Heart left ventricle (tissue), 16 donors: ENCODE results near the gene ZNF71. TPM values are rescaled to one million over a fixed set of nuclear protein-coding genes. Genes with fewer than 3 reads are reported as not detected.

ENCODE experiments used
- ATAC-seq, 4 donors: fragments of 200-7000 bp; cut with Tn5 transposase; one replicate each; pipeline ENCODE4 v1.9.1; 2020 to 2022; ENCODE audit warnings: moderate library complexity in 4 of 4, mild to moderate bottlenecking in 3 of 4, moderate number of reproducible peaks in 1 of 4
- DNase-seq, 5 donors: peaks; one replicate each; pipeline ENCODE4 v3.0.0-alpha.2; 2020
- H3K27ac ChIP-seq, 12 donors: fragments of 200-600 bp; sonication (generic) in 4 of 12; one replicate each; pipeline versions ENCODE4 v1.5.0 to v1.8.0; 2016 to 2022; ENCODE audit warnings: mild to moderate bottlenecking in 2 of 12
- H3K27me3 ChIP-seq, 9 donors: fragments of 200-600 bp; sonication (generic) in 2 of 9; one replicate each; pipeline versions ENCODE4 v1.5.1 to v1.8.0; 2016 to 2022; ENCODE audit warnings: mild to moderate bottlenecking in 3 of 9
- H3K36me3 ChIP-seq, 9 donors: fragments of 200-600 bp; sonication (generic) in 2 of 9; one replicate each; pipeline versions ENCODE4 v1.5.0 to v1.8.0; 2018 to 2022; ENCODE audit warnings: mild to moderate bottlenecking in 2 of 9
- H3K4me1 ChIP-seq, 12 donors: fragments of 200-600 bp; sonication (generic) in 4 of 12; one replicate each; pipeline versions ENCODE4 v1.5.0 to v1.8.0; 2016 to 2022; ENCODE audit warnings: mild to moderate bottlenecking in 3 of 12
- H3K4me3 ChIP-seq, 12 donors: fragments of 200-600 bp; sonication (generic) in 4 of 12; one replicate each; pipeline versions ENCODE4 v1.5.0 to v1.8.0; 2017 to 2022; ENCODE audit warnings: mild to moderate bottlenecking in 9 of 12, moderate library complexity in 4 of 12
- H3K9me3 ChIP-seq, 12 donors: fragments of 200-600 bp; sonication (generic) in 4 of 12; one replicate each; pipeline versions ENCODE4 v1.5.0 to v1.8.0; 2016 to 2022; ENCODE audit warnings: mild to moderate bottlenecking in 1 of 12
- POLR2A ChIP-seq, 2 donors: fragments of 450-650 bp; IDR thresholded peaks; one replicate each; pipeline ENCODE4 v1.6.1; 2017; ENCODE audit warnings: antibody characterized with exemption in 2 of 2, mild to moderate bottlenecking in 2 of 2, moderate library complexity in 2 of 2
- WGBS, 4 donors: extraction: QIAGEN DNeasy Blood & Tissue Kit in 2 of 4; methylation state at CpG; one replicate each; pipeline versions ENCODE4 v1.1.5 to v1.1.7; 2013 to 2018; 5-methylcytosine and 5-hydroxymethylcytosine counted together
- intact Hi-C, 10 donors: fragments of 100-400 bp; cut with DNase I; formaldehyde crosslinking; loops; one replicate each; pipeline versions ENCODE4 v1.11.1 to v1.14.2; 2022
- polyA plus RNA-seq, 2 donors: library from polyadenylated mRNA; stranded (reverse); fragments of 200-250 nt; gene quantifications; one replicate each; pipeline ENCODE4 v1.2.3, GENCODE V29; 2013
- total RNA-seq, 9 donors: library from RNA; depleted of rRNA in 2 of 9; stranded (reverse); fragments of >200 nt in 2 of 9; fragmentation: NEBNext Ultra II Directional in 3 of 9; extraction: Animal tissue kit (Norgen Biotek cat#: 25700) in 3 of 9; gene quantifications; one replicate each; pipeline versions ENCODE4 v1.1.0 to v1.2.4, GENCODE V29; 2016 to 2023
- TF ChIP-seq, protein P1 (sequence below), 12 donors: fragments of 200-600 bp; sonication (generic) in 4 of 12; IDR thresholded peaks; one replicate each; pipeline versions ENCODE4 v1.5.0 to v1.8.0; 2018 to 2022; ENCODE audit warnings: antibody characterized with exemption in 12 of 12, mild to moderate bottlenecking in 5 of 12
- donor health status: ischemic (EF 13 %, LVEDD 7.1; RV severe dilation, severe dysfunction).
- donor health status: healthy with polysubstance abuse.
- donor health status: DM: no; HTN: yes; CAD: no.
- donor health status: DM: no; HTN: no; CAD: no.
- donor health status: ischemic (EF 25% LVEDD 6.9; RV normal size, moderate dysfunction).
- donor health status: ischemic (EF 25% LVEDD 5.7; RV mildly dilated, moderate dysfunction).
- donor health status: healthy.
- donor health status: DM: yes; HTN: yes; CAD: no.
- donor health status: ischemic (EF 35%, LVEDD 5.7; RV mildly dilated, moderate dysfunction).
- donor health status: nonischemic (EF 11% LVEDD 7.7; RV severe dilation, severe dysfunction).
- donor health status: DM: yes; HTN: yes; CAD: no.
- donor health status: PGD.
- donor health status: ischemic (EF 29% LVEDD 5.4; RV normal size, mild dysfunction).
- donor health status: nonischemic (EF 23%, LVEDD 6.1; RV moderate dilation, normal function).

Gene ZNF71
- total and polyA plus RNA-seq, 11 donors = 3.6 to 15.3 (median 7.1) TPM

DNA sequence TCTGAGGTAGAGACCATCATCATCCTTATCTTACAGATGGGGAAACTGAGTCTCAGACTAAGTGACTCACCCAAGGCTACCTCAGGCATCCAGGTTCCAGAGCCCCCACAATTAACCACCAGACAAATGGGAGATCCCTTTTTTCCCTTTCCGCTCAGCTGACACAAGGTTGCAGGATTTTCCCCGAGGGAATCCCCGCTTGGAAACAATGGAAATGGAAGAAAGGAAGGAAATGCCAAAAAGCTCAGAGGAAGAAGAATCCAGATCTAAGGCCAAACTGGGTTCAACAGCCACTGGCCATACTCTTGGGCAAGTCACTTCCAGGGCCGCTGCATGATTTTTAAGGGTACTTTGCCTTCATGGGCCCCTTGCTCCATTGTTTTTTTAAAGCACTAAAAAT is 1.6 kb downstream of the ZNF71 start:
- Histone ChIP-seq H3K27ac (peak overlapping the region in 8 of 12 donors; percentile 22 to 86 (median 43)), H3K4me1 (peaks cover 0 to 24% (median 8%) of the 10 kb centered on the region in 12 donors), H3K27me3 (no peaks in the 10 kb centered on the region), H3K4me3 (peak overlapping the region in 7 of 12 donors; percentile 65 to 100 (median 89)), H3K9me3 (peaks cover 0 to 38% (median 0%) of the 10 kb centered on the region in 12 donors), H3K36me3 (peaks cover 0 to 13% (median 5%) of the 10 kb centered on the region in 9 donors)
- 48 to 64% (median 57%) methylated on average over 4 of the region's 4 CpGs for WGBS, 4 donors
- ATAC-seq (peak in 1 of 4 donors; percentile 36), DNase-seq (no peak)
- no peak for TF ChIP-seq POLR2A (IDR thresholded peaks at IDR 0.05)
- TF ChIP-seq, protein P1, sequence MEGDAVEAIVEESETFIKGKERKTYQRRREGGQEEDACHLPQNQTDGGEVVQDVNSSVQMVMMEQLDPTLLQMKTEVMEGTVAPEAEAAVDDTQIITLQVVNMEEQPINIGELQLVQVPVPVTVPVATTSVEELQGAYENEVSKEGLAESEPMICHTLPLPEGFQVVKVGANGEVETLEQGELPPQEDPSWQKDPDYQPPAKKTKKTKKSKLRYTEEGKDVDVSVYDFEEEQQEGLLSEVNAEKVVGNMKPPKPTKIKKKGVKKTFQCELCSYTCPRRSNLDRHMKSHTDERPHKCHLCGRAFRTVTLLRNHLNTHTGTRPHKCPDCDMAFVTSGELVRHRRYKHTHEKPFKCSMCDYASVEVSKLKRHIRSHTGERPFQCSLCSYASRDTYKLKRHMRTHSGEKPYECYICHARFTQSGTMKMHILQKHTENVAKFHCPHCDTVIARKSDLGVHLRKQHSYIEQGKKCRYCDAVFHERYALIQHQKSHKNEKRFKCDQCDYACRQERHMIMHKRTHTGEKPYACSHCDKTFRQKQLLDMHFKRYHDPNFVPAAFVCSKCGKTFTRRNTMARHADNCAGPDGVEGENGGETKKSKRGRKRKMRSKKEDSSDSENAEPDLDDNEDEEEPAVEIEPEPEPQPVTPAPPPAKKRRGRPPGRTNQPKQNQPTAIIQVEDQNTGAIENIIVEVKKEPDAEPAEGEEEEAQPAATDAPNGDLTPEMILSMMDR (IDR thresholded peaks at IDR 0.05) = no peak
- intact Hi-C loops = loop anchor here in 2 of 10 donors (5.0 kb wide), 2 partner anchors 71 to 76 kb away; partner anchors contain the start of gene ZNF835 (in 1 of the 2)

DNA sequence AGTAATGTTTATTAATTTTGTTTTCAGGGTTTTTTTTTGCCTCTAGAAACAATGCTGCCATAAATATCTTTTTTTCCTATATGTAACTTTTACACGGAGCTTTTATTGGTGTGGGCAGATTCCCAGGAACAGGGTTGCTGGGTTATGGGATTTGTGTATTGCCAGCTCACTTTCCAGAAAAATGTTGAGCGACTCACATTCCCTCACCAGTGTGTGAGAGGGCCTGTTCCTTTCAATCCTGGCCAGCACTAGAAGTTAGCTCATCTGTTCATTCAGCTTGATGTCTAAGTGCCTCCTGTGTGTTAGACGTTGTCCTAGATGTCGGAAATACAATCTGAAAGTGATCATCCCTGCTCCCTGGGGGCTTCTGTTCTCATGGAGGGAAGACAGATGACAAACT is 2.6 kb downstream of the ZNF71 start:
- no peak for ATAC-seq
- WGBS, 4 donors = 76 to 83% (median 81%) methylated on average over 4 of the region's 4 CpGs
- H3K4me3 ChIP-seq = no peak overlapping the region

DNA sequence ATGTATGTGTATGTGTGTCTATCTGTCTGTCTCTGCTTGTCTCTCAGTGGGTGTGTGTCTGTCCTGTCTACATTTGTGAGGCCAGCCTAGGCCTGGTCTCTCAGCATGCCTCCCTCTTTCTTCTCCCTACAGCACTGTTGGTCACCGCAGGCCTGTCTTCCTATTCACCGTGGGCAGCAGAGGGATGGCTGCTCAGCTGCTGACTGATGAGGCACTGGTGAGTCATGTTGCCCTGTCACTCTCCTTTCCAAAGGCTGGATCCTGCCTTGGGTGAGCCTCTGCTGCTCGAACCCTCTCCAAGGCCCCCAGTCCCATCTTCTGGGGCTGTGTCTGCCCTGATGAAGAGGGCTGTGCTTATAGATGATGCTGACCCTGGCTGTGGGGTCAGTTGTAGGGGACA is 6.3 kb downstream of the ZNF71 start:
- H3K36me3 ChIP-seq = peaks cover 0 to 44% (median 12%) of the 10 kb centered on the region in 9 donors
- ATAC-seq (no peak), DNase-seq (no peak)
- no peaks in the 10 kb centered on the region for H3K27me3 ChIP-seq
- peaks cover 0 to 16% (median under 1%) of the 10 kb centered on the region in 12 donors for H3K4me1 ChIP-seq
- peaks cover 0 to 74% (median 10%) of the 10 kb centered on the region in 12 donors for H3K9me3 ChIP-seq
- no peak overlapping the region for H3K27ac ChIP-seq
- 89 to 100% (median 94%) methylated on average over 3 of the region's 3 CpGs for WGBS, 4 donors
- TF ChIP-seq POLR2A (IDR thresholded peaks at IDR 0.05) = no peak
- TF ChIP-seq, protein P1 (IDR thresholded peaks at IDR 0.05) = no peak
- H3K4me3 ChIP-seq = no peak overlapping the region
- intact Hi-C loops = no loop called here

More for the DNA sequence above, 2.6 kb downstream of the ZNF71 start:
- TF ChIP-seq POLR2A (IDR thresholded peaks at IDR 0.05) = no peak
- TF ChIP-seq, protein P1 (IDR thresholded peaks at IDR 0.05) = no peak
- no peak for DNase-seq
- Histone ChIP-seq H3K9me3 (peaks cover 0 to 48% (median 0%) of the 10 kb centered on the region in 12 donors), H3K36me3 (peaks cover 0 to 22% (median 9%) of the 10 kb centered on the region in 9 donors), H3K27me3 (no peaks in the 10 kb centered on the region), H3K4me1 (peaks cover 0 to 24% (median 8%) of the 10 kb centered on the region in 12 donors), H3K27ac (no peak overlapping the region)
- intact Hi-C loops = loop anchor here in 2 of 10 donors (5.0 kb wide), 2 partner anchors 70 to 75 kb away; partner anchors contain the start of gene ZNF835 (in 1 of the 2)

DNA sequence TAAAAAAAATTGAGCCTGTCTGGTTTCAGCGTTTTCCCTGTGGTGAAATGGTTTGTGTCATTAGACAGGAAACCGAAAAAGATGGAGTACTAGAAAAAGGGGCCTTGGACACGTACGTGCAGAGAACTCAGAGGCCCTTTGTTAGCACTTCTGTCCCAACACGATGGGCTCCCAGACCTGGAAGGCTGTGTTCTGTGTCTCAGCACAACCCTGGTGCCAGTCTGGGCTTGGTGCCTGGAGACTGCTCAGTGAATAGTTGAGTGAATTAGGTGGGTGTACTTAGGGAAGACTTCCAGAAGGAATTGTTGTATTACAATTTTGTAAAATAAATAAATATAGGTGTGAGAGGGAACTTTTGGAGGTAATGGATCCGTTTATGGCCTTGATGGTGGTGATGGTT is 8.7 kb downstream of the ZNF71 start:
- H3K27me3 ChIP-seq = no peaks in the 10 kb centered on the region
- intact Hi-C loops = no loop called here
- H3K27ac ChIP-seq = no peak overlapping the region
- WGBS, 4 donors = 61 to 73% (median 71%) methylated on average over 6 of the region's 6 CpGs
- peaks cover 0 to 45% (median 12%) of the 10 kb centered on the region in 9 donors for H3K36me3 ChIP-seq
- TF ChIP-seq, protein P1 (IDR thresholded peaks at IDR 0.05) = no peak
- no peak for TF ChIP-seq POLR2A (IDR thresholded peaks at IDR 0.05)
- peaks cover 0 to 88% (median 14%) of the 10 kb centered on the region in 12 donors for H3K9me3 ChIP-seq
- ATAC-seq = peak in 3 of 4 donors; percentile 34 to 91 (median 87)
- no peak overlapping the region for H3K4me3 ChIP-seq
- peak in 1 of 5 donors; percentile 50 for DNase-seq
- H3K4me1 ChIP-seq = peaks cover 0 to 10% (median 0%) of the 10 kb centered on the region in 12 donors
